GM18870 (cell line): ENCODE results near the gene MAK.
"Not testable (repeated sequence)": the region's sequence is repeated elsewhere in the genome, so short reads cannot be mapped to it uniquely, and the experiment has no call there.

ENCODE experiments used
- ATAC-seq: cut with Tn5 transposase; IDR thresholded peaks from one replicate; pipeline ENCODE4 v1.9.1; 2021; ENCODE audit warnings: moderate library complexity; ENCODE audit not compliant: unreplicated experiment

Gene MAK

DNA sequence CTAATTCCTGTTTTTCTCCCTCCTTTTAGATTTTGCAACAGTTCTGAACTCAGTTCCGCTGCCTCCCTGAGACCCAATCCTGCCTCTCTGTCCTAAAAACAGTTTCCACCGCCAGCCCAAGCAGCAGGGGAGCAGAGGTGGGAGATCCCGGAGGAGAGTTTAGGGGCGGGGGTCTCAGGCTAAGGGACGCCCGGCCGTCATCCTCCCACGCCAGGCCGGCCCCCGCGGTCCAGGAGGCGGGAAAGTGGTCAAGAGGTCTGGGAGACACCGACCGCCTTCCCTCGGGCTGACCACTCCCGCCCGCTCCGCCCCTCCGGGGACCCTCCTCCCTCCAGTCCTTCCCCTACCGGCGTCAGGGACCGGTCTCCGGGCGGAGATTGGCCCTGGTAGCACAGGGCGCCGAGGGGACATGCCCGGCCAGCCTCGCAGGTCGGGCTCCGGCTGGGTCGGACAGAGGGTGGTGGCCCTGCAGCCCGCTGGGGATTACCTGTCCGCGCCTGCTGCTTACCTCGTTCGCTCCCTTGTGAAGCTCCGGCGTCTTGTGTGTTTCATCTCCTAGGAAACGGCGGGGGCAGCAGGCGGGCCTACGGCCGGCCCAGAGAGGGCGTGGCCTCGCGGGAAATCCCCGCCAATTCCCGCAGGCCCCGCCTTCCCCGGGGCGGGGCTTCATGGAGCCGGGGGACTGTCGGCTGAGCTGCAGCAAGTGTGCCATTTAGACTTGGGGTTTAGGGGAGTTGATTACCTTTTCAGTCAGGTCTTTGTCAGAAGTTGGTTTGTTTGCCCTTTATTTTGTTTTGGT, at the start of gene MAK:
MAK (minus strand) TSS at position 545 of the 799 bp plus-strand sequence. CDS start 7,891 bp downstream, outside the sequence.
- peak; percentile 71 for ATAC-seq

DNA sequence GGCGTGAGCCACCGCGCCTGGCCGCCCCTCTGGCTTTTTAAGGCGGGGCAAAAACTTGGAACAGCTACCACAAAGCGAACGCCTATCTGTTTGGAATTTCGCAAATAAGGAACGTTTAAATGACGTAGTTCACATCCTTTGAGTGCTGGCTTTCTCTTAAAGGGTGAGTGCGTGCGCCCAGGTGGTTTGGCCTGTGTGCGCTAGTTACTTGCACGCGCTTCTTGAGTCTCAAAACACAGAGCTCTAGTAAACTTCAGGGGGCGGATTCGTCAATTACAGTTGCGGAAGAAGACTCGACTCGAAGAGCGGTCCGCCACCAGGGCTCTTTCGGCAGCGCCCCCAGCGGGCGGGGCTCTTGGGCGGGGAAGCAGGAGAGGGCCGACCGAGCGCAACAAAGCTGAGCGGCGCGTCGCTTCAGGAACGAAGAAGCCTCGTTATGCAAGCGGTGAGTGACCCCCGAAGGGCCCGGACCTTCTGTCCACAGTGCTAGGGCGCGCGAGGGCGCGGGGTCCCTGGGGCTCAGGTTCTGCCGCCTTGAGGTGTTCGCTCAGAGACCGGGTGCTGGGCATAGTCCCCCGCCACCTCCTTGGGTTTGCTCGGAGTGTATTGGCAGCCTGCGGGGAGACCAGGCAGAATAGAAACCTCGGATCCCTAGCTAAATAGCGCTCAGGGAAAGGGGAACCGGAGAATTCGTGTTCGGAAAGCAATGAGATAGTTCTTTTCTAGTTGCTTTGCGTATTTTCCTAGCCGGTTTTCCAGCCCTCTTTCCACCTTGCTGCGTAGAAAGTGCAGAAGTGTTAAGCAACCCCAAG, 48.6 kb upstream of the MAK start, which contains the start of gene SYCP2L:
SYCP2L (plus strand) TSS at position 362 of the 812 bp plus-strand sequence; CDS start at position 437, 75 bp downstream.
- ATAC-seq = peak; percentile 35

GRCh38 chr6:10886365-10886690, 48.0 kb upstream of the MAK start:
- not testable (repeated sequence) for ATAC-seq

GRCh38 chr6:10884245-10884972, 46.1 kb upstream of the MAK start:
- ATAC-seq = no peak

DNA sequence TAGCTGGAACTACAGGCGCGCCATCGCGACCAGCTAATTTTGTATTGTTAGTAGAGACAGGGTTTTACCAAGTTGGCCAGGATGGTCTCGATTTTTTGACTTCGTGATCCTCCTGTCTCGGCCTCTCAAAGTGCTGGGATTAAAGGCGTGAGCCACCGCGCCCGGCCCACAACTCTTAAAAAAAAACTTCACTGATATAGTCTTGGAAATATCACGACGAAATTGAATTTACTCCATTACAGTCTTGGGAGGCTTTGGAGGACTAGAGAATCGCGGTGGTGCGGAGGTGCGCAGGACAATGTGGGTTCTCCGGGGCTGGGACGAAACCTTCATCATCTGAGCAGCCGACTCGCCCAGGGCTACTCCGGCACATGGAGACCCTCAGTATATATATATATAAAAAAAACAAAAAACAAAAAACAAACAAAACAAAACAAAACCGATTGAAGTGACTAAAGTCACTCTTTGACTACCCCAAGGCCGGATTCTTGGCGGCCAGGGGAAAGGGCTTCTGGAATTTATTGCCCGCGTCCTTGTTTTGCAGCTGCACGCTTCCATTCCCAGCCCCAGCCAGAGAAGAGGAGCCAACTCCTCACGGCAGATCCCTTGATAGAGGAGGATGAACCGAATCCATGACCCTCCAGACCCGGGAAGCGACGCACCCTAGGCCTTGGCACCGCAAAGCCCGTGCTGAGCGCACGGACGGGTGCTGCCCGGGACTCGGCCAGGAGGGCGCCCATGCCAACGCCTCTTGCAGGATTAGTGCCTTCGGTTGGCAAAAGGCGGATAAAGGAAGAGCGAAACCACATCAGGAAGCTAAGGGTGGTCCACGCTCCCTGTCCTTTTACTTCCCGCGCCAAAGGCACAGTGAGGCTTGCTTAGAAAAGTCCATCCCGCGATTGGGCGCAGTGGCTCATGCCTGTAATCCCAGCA, 45.2 kb upstream of the MAK start:
- no peak for ATAC-seq

- ATAC-seq = no peak
These were observed 44.4 kb upstream of the MAK start for GRCh38 chr6:10882657-10883171.

GRCh38 chr6:10882253-10882630, 43.9 kb upstream of the MAK start:
- not testable (repeated sequence) for ATAC-seq

DNA sequence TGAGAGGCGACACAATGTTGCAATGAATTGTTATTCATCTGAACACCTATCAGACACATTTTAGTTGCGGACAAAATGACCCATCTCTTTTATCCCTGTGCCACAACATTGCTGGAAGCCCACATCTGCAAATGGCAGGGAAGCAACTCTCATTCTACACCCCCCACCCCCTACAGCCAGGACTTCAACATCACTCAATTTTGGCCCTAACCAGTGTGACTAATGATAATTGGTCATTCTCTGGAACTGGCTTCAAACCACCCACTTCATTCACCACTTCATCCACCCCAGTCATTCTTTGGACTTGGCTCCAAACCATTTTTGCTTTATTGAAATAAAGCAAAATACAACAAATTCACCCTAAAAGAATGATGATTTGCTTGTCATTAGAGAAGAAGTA, 42.0 kb upstream of the MAK start:
- ATAC-seq = no peak

DNA sequence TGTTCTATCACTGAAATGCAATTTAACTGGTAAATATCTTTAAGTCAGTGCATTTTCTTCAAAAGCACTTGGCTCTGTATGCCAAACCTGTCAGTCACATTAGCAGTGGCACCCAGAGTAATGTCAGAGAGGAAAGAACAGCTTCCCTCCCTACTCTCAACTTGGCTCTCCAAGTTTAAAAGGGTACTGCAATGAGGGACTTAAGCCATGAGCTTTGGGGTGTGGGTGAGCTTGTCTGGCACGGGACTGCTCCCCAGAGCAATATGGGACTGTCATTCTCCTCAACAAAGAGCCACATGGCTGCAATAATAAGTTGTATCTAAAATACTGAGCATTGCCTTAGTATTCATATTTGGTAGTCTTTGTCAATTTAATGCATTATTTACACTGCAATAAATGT, 39.5 kb upstream of the MAK start:
- ATAC-seq = no peak

GRCh38 chr6:10877012-10877411, 38.7 kb upstream of the MAK start:
- no peak for ATAC-seq

DNA sequence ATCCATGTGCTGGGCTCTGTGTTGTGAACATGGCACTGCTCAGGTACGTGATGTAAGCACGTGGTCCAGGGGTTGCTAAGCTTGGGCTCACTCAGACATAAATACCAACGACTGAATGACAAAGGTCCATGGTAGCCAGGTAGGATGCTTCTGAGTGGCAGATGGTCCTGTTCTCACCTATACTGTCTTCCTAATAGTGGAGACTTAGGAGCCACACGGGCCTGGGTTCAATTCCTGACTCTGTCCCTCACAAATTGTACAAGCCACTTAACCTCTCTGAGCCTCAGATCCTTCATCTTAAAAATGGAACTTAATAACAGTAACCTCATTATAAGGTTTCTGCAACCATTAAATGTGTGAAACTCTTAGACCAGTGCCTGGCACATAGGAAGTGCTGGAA, 36.7 kb upstream of the MAK start:
- ATAC-seq = no peak

GRCh38 chr6:10874207-10874606, 35.9 kb upstream of the MAK start:
- no peak for ATAC-seq

GRCh38 chr6:10873374-10873773, 35.0 kb upstream of the MAK start:
- no peak for ATAC-seq

- no peak for ATAC-seq
These were observed 29.6 kb upstream of the MAK start for GRCh38 chr6:10867952-10868351.

- not testable (repeated sequence) for ATAC-seq
These were observed 28.4 kb upstream of the MAK start for GRCh38 chr6:10866709-10867108.

GRCh38 chr6:10863031-10863430, 24.7 kb upstream of the MAK start:
- not testable (repeated sequence) for ATAC-seq

DNA sequence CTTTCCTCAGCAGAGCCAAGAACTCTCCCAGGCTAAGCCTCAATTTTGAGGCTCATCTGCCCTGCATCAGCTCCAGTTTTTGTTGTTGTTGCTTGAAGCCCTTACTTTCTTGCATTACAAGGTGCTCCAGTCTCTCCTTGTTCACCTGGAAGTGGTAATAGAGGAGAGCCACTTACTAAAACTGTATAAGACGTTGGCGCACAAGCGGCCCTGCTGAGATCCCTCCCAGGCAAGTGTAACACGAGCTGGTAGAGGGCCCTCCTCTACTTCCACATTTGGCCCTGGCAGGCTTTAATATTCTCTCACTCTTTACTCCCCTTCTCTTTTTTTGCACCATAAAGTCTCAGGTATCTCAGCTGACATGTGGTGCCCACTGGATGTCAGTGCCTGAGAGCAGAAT, 24.0 kb upstream of the MAK start:
- no peak for ATAC-seq

GRCh38 chr6:10861086-10861485, 22.7 kb upstream of the MAK start:
- ATAC-seq = no peak

- no peak for ATAC-seq
These were observed 18.9 kb upstream of the MAK start for GRCh38 chr6:10857259-10857658.
